GM18526 (cell line): ENCODE results near the gene FBLN2.

Experiments
- POLR2A ChIP-seq: IDR thresholded peaks from 3 replicates; pipeline ENCODE4 v1.6.1; 2011; ENCODE audit not compliant: insufficient read length; ENCODE audit errors: extremely low read depth

Gene FBLN2

DNA sequence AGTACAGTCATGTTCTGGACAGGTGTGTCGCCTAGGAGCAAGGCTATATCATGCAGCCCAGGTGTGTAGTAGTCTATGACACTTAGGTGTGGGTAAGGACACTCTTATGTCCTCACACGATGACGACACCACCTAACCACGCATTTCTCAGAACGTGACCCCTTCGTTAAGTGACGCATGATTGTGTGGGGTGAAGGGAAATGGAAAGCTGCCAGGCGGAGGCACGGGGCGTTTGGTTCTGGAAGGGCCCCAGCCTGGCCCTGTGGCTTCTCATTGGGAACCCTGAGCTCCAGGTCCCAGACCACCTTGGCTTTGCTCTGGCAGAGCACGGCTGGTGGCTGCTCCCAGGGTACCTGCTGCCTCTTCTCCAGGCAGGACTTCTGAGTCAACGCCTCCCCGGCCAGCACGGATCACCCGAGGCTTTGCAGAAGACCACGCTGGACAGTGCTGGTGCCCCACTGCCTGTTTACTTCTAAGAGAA, 39.3 kb downstream of the FBLN2 start:
- TF ChIP-seq POLR2A = no peak

DNA sequence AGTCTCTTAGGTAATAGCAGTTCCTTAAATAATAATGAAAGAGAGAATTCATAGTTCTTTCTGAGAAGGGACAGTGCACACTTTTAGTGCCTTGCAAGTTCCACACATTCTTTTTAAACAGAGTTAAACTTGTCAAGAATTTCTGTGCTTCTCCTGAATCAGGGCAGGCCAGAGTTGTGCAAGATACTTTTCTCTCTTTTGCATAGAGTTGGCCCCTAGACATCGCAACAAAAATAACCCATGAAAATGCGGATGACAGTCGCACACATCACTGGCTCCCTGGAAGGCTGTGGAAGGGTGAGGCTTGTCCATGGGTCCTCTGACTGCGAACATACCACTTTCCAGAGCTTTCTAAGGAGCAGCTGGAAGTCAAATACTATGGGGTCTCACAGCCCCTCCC, 40.1 kb downstream of the FBLN2 start:
- no peak for TF ChIP-seq POLR2A

DNA sequence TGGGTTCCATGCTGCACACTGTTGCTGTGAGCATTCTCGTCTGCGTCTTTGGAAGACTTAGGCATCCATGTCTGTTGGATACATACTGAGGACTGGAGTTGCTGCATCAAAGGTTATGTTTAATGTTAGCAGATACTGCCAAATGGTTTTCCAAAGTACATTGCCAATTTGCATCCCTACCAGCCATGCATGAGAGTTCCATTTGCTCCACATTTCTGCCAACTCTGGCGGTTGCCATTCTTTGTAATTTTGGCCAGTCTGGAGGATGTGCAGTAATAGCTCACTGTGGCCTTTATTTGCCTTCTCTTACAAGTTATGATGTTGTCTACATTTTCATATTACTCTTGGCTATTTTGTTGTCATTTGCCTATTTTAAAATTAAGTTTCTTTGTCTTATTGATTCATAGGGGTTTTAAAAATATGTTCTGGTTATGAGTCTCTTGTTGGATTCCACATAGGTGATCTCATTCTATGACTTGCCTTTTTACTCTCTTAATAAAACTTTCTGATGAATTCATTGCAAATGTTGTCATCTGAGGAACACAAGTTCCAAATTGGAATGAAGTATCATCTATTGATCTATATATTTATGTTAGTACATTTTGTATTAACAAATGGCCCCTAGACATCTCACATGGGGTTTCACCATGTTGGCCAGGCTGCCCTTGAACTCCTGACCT, 42.1 kb downstream of the FBLN2 start:
- no peak for TF ChIP-seq POLR2A

DNA sequence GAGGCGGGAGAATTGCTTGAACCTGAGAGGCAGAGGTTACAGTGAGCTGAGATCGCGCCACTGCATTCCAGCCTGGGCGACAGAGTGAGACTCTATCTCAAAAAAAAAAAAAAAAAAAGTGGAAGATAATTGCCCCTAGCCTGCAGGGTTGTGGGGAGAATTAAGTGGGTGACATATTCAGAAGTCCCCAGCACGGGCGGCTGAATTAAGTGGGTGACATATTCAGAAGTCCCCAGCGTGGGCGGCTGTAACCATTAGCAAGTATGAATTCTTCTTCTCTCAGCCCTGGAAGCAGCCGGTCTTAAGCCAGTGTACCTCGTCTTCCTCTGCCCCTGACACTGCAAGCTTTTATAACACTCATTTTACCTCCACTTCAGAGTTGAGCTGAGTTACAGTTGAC, 44.7 kb downstream of the FBLN2 start:
- TF ChIP-seq POLR2A = no peak

DNA sequence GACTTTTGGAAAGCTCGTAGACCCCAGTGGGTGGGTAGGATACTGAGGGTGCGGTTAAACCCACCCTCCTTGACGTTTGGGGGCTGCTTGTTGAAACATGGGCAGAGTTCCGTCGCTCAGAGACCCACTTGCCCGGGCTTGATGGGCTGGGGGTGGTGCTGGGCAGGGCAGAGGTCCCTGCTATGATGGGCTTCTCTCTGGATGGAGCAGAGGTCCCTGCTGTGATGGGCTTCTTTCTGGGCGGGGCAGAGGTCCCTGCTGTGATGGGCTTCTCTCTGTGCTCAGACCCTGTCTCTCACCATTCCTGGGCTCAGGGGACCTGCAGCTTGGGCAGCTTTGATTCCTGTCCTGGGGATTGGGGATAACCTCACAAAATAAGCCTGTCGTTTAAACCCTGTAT, 45.2 kb downstream of the FBLN2 start:
- TF ChIP-seq POLR2A = no peak

DNA sequence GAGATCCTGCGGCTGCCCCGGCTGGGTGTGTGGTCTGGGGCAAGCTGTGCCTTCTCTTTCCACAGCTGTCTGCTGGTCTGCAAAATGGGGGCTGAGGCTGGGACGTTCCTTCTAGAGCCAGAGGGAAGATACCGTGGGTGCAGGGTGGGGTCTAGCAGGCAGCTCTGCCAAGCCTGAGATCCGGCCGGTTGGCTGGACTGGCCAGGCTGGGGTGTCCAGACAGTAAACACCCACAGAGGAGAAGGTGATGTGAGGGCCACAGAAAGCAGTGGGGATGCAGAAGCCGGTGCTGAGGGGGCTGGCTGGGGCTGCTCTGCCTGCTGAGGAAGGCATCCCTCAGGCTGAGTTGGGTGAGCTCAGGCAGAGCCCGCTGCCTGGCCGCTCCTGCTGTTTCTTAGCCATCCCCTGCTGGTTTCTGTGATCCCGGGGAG, 46.1 kb downstream of the FBLN2 start:
- no peak for TF ChIP-seq POLR2A

DNA sequence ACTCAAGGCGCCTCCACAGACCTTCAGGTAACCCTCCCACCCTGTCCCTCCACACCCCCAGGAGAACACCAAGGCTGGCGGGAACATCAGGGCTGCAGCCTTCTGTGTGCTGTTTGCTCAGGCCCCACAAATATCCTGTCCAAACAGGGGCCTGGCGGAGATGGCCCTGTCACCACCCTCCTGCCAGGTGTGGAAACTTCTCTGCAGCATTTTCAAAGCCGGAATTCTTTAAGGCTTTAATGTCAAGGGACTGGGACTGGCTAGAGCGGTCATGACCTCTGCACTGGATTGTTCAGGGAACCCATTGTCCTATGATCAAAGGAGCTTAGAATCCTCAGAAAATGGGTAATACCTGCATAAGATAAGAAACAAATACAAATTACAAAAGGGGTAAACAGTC, 46.6 kb downstream of the FBLN2 start:
- TF ChIP-seq POLR2A = no peak

DNA sequence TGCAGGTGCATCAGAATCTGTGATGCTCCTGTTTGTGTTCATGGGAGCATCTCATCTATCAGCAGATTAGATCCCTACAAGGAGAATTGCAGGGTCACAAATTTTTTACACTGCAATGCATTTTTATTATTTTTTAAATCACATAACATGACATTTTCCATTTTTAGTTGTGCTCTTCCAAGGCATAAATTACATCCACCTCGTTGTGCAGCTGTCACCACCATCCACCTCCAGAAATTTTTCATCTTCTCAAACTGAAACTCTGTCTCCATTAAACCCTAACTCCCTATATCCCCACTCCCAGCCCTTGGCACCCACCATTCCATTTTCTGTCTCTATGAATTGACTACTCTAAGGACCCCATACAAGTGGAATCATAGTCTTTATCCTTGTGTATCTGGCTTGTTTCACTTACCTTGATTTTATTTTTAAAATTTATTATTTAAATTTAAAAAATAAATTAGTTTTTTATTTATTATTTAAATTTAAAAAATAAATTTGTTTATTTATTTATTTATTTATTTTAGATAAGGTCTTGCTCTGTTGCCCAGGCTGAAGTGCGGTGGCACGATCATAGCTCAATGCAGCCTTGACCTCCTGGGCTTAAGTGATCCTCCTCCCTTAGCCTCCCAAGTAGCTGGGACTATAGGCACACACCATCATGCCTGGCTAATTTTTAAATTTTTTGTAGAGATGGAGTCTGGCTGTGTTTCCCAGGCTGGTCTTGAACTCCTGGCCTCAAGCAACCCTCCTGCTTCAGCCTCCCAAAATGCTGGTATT, 47.7 kb downstream of the FBLN2 start:
- no peak for TF ChIP-seq POLR2A

DNA sequence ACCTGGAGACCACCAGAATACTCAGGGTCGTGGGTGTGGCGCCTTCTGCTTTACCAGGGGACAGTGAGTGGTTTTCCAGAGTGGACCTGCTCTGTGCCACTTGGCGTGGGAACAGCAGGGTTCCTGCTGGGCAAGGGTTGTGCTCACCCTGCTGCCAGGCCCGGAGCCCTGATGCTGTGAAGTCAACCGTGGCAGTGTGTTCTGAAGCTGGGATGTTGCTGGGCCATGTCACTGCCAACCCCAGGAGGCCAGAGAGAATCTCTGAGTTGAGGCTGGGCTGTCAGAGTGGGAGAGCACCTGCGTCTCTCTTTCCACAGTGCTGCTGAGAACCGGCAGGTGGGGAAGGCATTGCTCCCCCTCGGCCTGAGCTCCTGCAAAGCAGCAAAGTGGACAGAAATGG, 48.7 kb downstream of the FBLN2 start:
- TF ChIP-seq POLR2A = no peak

DNA sequence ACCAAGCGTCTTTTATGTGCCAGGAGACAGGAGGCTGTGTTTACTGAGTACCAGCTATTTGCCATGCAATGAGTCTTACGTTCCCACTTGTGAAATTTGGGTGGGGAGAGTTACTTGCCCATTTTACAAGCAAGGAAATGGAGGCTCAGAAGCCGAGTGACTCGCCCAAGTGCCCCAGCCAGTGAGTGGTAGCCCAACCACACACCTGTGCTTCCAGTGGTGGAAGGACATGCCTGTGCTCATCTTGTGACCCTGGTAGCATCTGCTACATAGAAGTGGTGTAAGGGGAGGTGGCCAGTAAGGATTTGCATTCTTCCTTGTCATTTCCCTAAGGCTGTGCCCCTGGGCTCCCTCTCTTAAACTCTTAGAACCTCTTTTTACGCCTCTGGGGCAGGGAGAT, 49.3 kb downstream of the FBLN2 start:
- TF ChIP-seq POLR2A = no peak

DNA sequence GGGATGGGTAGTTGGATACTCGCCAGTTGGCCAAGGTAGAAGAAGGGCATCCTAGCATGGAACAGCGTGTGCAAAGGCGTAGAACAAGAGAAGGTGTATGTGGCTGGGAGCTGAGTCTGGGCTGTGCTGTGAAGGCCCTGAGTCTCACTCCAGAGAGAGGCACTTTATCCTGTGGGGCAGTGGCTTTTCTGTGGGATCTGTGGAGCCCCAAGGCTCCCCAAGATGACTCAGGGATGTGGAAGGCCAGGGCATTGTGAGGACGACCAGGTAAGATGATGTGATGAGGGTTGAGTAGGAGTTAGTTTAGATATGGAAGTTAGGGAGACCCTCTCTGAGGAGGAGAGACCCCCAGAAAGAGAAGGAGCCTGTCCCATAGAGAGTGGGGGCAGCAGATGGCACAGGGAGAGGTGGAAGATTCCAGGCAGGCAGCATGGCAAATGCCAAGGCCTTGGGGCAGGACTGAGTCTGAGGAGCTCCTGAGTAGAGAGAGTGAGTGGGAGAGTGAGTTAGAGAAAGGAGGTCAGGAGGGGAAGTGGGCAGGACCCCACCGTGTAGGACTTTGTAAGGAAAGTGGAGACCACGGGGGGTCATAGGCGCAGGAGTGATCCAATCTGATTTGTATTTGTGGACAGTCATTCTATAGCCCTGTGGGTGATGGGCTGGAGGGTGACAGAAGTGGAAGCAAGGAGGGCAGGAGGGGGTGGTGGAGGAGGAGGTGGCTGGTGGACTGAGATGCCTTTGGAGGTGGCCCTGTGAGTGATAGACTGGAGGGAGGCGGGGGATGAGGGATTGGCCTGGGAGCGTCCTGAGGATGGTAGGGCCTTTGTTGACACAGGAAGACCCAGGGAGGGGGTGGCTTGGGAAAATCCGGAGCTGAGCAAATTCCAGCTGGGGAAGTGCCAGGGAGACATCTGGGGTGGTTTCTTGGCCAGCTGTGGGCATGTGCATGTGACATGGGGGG, 50.3 kb downstream of the FBLN2 start:
- no peak for TF ChIP-seq POLR2A

DNA sequence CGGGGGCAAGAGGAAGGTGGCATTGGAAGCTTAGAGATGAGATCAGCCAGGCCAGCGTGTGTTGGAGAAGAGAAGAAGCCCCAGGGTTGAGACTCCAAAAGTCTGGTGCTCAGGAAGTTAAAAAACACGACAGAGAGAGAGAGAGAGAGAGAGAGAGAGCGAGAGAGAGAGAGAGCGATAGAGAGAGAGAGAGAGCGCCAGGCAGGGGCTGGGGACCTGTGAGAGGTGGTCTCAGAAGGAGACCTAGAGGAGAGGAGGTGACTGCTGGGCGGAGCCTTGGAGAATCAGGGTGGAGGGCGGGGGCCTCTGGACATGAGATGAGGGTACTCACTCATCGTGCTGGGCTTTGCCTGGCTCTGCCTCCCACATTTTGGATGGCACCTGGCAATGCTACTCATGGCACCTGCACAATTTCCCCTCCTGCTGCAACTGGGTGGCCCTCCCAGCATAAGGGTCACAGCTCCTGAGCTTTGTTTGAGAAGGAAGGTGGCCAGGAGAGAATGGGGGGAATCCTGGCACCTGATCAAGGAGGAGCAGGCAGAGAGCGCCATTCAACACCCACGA, 51.0 kb downstream of the FBLN2 start:
- no peak for TF ChIP-seq POLR2A

DNA sequence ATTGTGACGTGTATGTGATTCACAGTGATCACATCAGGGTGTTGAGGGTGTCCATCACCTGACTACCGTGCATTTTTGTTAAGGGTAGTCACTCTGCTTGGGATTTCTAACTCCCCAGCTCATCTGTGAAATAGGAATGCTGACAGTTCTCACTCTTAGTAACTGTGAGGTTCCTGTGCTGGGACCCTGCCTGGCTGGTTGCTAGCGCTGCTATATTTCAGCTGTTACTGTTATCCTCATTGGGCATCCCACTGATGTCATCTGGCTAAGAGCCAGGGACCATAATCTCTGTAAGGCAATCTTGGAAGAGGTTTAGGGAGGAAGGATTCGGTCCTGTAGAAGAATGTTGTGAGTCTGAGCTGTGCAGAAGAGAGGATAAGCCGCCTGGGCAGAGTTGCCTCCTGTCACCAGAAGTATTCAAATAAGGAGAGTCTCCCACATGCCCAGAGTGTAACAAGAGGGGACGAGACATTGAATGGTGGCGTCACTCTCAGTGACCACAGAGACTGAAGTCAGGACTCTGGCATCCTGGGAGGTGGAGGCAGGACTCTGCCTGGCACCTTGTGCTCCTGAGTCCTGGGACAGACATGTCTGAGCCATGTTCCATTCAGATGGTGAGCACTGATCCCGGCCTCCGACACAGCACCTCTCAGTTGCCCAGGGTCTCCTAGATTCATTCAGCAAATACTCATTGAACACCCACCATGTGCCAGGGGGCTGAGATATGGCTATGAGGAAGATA, 52.2 kb downstream of the FBLN2 start:
- TF ChIP-seq POLR2A = no peak

DNA sequence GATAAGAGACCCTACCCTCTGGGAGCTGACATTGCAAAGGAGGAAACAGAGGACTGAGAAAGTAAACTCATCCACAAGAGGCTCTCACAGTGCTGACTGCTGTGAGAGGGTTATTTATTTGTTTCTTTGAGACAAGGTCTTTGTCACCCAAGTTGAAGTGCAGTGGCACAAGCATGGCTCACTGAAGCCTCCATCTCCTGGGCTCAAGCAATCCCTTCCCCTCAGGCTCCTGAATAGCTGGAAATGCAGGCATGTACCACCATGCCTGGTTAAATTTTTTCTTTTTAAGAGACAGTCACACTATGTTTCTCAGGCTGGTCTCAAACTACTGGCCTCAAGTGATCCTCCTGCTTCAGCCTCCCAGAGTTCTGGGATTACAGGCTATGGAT, 52.8 kb downstream of the FBLN2 start:
- TF ChIP-seq POLR2A = no peak
